ENCODE data around the gene SLC35F3.

- TF ChIP-seq EZH2 (IDR thresholded peaks at IDR 0.05; ENCODE audit: borderline replicate concordance, low read length) (no peak), CTCF (conservative IDR thresholded peaks at IDR 0.05 in 1 of 2, IDR thresholded peaks at IDR 0.05 in 1 of 2; ENCODE audit: extremely low read depth in 1 of 2, insufficient read depth in 1 of 2, low read depth in 1 of 2, low read length in 2 of 2) (no peak)
Observed at GRCh38 chr1:234369033-234369430, 464.6 kb downstream of the SLC35F3 start.

All from mammary epithelial cell (primary cell).